Stimulated activated CD8-positive, alpha-beta memory T cell treated with anti-CD3 and anti-CD28 coated beads, Interleukin-12 subunit alpha, Interleukin-12 subunit beta, amount 100 ng/mL, for 4 hours (primary cell): ENCODE measurements around the gene KRT86.
"Not testable (repeated sequence)": the region's sequence is repeated elsewhere in the genome, so short reads cannot be mapped to it uniquely, and the experiment has no call there.

Experiments used
- DNase-seq: peaks from one replicate; pipeline ENCODE4 v3.0.0-alpha.2; 2020; ENCODE audit warnings: low read depth

Gene KRT86

DNA sequence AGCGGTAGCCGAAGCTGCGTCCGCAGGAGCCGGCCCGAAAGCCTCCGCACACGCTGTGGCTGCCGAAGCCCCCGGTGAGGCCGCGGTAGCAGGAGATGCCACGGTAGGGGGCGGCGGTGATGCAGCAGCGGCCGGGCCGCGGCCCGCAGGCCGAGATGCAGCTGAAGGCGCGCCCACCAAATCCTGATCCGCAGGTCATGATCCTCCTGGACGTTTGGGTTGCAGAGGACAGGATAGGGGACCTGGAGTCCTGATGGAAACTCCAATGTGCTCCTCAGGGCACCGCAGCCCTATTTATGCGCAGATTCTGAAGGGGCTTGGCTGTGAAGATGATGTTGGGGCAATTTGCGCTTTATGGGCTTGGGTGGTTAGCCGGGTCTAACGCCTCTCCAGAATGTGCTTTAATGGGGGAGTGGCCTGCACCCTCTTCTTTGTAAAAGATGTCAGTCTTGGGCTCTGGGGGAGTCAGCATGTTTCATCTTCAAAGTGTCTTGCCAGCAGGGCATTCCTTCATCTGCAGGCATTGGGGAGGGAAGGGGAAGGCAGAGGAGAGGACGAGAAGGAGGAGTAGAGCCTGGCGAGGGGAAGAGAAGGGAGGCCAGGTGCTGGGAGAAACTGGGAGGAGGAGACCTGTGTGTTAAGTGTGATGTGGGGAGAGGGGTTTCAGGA is 17.0 kb downstream of the KRT86 start, which contains the start of gene KRT81:
Gene KRT81, minus strand, starts transcription at position 268 of the 669 bp plus-strand sequence. Its CDS starts 69 bp downstream, at position 199.
- DNase-seq, result no peak

GRCh38 chr12:52293926-52294325 is 19.5 kb downstream of the KRT86 start:
- no peak for DNase-seq

DNA sequence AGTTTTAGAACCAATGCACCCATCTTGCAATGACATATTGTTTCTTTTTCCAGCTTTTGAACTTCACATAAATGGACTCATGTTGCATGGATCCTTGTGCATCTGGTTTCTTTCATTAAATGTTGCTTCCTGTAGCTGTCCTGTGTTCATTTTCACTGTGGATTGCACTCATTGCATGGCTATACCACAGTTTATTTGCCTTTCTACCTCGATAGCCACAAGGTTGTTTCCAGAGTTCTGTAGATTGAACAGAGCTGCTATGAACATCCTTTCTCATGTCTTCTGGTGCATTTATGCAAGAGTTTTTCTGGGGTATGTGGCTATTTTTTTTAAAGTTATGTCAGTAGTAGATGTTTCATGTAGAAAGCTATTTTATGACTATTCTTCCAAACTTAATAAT is 20.4 kb downstream of the KRT86 start:
- no peak for DNase-seq

DNA sequence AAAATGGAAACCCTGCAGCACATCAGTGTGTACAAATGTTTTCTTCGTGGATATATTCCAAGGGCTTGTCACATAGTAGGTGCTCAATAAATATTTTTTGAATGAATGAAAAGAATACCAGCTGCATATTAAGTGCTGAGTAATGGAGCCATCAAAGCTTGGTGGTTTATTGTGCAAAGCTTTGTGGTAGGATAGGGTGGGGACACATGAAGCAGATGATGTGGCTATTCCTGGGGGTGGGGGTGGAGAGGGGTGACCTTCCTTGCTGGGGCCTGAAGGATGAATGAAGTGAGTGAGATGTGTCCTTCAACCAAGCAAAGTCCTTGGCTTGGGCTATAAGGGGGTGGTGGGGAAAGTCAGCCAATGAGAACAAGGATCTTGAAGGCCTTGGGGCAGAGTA is 21.2 kb downstream of the KRT86 start:
- DNase-seq, result no peak

DNA sequence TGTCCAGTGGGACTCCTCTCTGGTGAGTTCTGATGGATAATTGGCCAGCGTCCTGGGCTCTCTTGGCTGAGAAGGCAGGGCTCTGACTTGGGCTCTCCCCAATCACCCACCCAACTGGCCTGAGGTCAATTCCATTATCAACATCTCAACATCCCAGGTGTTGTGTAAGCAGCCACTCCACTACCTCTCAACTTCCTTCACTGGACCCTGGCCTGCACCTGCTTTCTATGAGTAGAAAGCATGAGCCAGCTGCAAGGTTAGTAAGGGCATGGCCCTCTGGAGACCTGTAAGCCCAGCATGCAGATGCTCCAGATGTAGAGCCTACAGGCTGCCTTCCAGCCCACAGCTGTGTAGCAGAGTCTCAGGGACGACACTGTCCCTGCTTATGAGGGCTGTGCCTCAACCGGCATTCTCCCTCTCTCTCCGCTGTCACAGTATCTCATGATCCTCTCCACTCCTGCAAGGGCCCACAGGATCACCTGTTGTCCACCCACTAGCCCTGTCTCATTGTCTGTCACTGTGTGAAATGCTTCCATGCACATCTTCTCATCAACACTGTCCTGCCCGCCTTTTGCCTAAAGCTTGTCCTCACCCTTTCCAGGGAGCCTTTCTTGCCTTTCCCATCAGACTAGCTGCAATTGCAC is 22.2 kb downstream of the KRT86 start:
- DNase-seq, result no peak

- DNase-seq, result no peak
Measured at GRCh38 chr12:52298677-52299190, 24.3 kb downstream of the KRT86 start.

GRCh38 chr12:52300796-52301691 is 26.6 kb downstream of the KRT86 start:
- no peak for DNase-seq

DNA sequence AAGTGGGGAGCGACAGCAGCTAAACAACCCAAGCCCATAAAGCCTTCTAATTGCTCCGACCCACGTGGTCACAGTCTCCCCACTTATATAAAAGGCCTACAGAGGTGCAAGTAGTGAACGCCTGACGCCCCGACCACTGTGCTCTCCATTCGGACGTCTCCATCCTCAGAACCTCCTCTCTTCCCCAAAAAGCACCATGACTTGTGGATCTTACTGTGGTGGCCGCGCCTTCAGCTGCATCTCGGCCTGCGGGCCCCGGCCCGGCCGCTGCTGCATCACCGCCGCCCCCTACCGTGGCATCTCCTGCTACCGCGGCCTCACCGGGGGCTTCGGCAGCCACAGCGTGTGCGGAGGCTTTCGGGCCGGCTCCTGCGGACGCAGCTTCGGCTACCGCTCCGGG is 27.3 kb downstream of the KRT86 start:
- DNase-seq, result not testable (repeated sequence)

DNA sequence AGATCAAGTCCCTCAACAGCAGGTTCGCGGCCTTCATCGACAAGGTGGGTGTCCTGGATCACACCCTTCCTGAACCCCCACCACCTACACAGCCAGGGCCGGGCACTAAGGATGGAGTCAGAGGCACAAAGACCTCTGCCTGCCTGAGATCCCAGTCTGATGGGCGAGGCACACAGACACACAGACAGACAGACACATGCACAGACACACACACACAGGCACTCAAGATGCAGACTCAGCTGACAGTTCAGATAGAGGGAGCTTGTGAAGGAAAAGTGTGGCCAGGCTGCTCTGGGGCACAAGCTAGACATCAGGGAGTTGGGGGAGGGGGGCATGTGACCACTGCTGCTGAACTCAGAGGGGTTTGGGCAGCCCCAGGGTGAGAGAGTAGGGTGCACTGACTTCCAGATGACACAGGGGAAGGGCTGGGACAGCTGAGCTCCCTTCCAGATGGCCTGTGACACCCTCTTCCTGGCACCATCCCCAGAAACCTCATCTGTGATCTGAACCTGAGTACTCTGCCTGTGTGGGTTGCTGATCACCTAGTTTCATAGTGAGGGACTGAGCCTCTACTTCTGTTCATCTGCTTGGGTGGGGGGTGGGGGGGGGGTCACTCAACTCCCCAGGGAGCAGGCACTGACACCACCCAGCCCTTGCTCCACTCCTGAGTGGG is 27.9 kb downstream of the KRT86 start:
- not testable (repeated sequence) for DNase-seq

DNA sequence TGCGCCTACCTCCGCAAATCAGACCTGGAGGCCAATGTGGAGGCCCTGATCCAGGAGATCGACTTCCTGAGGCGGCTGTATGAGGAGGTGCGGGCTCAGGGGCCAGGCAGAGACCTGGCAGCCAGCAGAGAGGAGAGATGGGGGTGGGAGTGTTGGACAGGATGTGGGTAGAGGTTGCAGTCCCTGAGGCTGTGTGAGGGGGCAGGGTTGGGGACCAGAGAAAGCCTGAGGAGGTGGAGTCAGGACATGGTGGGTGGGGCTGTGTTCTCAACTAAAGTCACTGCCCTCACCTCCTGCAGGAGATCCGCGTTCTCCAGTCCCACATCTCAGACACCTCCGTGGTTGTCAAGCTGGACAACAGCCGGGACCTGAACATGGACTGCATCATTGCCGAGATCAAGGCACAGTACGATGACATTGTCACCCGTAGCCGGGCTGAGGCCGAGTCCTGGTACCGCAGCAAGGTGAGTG is 30.5 kb downstream of the KRT86 start:
- not testable (repeated sequence) for DNase-seq

DNA sequence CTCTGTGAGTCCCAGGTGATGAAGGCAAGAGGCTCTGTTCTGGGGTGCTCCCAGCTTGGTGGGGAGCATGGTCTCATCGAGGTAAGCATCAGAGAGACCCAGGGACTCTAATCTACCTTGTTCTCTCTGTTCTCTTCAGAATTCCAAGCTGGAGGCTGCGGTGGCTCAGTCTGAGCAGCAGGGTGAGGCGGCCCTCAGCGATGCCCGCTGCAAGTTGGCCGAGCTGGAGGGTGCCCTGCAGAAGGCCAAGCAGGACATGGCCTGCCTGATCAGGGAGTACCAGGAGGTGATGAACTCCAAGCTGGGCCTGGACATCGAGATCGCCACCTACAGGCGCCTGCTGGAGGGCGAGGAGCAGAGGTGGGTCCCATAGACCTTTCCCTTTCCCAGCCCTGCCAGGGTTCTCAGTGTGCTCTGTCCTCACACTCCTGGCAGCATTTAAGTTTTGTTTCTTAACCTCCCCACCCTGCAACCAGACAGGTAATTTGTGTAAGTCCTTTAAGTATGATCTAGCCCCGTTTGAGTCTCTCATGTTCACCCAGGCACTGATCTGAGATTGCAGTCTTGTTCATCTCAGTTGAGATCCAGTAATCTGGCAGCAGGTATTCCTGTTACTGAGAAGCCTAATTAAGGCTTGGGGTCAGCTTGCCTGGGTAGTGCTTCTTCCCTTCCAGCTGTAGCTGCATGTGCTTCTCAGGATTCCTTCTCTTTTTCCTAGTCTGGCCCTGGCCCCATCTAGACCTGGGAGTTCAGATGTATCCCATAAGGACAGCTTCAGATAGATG is 31.7 kb downstream of the KRT86 start:
- DNase-seq, result no peak

- DNase-seq, result no peak
Measured at GRCh38 chr12:52306731-52307130, 32.3 kb downstream of the KRT86 start.

- DNase-seq, result no peak
Measured at GRCh38 chr12:52307836-52308805, 33.7 kb downstream of the KRT86 start.

DNA sequence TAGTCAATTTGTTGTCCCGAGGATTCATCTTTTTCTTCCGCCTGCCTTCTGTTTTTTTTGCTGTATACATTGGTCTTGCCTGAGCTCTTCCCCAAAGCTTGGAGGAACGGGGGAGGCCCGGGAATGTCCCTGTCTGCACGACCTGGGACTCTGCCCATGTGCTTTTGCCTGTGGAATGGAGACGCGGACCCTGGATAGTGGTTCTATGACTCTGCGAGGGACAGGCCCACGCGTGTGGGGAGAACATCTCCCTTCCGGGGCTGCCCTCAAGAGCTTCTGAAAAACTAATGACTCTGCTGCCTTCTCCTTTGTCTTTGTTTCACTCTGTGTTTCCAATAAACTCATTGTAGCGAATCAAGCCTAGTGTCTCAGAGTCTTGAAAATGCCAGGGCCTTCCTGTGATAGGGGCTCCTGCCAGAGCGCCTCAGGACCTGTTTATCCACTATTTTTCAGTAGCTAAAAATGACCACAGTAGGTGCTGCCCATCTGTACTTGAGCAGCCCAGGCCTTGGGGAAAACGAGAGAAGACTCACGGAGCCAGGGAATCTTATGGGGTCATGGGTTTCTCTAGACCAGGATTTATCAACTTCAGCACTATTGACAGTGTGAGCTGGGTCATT is 34.5 kb downstream of the KRT86 start:
- DNase-seq, result no peak

DNA sequence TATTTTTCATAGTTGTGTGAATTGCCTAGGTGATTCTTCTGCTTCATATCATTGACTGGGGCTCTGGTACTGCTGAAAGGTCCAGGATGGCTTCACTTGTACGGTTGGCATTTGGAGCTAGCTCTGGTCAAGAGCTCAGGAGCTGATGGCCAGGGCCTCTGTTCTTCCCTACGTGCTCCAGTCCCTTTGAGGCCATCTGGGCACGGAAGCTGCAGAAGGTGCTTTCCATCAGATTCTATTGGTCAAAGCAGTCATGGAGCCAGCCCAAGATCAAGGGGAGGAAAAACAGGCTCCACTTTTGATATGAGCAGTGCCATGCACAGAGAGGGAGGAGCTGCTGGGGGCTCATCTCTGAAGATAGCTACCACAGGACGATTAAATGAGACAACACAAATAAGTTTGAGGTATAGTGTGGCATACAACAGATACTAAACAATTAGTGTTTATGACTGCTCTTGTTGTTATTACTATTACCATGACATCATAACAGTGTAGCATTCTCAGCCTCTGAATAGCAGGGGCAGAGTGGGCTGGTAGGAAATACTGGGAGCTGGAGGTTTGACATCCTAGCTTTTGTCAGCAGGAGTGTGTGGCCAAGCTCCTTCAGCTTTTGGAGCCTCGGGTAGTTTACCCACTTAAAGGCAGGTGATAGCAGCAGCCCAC is 36.3 kb downstream of the KRT86 start:
- DNase-seq, result no peak

DNA sequence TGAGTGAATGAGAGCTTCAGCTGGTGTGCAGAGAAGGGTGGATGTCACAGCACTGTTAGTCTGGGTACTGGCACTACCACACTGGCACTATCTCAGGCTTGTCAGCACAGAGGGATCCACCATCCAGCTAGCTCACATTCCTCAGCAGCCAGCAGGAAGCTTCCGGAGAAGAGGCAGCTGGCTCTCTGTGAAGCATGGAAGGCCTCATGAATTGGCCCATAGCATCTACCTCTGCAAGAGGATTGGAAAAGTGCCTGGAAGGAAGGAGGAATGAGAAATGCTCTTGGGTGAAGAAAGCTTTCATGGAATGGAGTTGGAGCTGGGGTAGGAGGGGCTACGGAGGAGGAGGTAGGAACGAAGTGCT is 36.8 kb downstream of the KRT86 start:
- DNase-seq, result no peak

- DNase-seq, result no peak
Measured at GRCh38 chr12:52312086-52312485, 37.6 kb downstream of the KRT86 start.

DNA sequence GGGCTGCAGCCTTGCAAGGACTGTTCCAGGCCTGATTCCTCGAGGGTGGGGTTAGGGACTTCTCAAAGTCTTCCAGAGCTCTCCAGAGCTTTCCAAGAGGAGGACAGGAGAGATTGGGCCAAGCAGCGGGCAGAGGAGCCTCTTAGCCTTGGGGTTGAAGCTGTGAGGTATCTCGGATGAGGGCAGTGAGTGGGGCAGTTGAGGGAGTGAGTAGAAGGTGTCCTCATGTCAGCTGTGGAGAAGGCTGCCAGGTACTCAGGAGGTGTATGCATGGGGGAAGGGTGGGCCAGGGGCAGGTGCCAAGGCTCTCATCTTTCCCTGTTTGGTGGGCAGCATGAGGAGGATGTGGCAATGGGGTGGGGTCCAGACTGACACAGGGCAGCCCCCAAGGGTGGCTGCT is 39.0 kb downstream of the KRT86 start:
- DNase-seq, result no peak

GRCh38 chr12:52313926-52314325 is 39.5 kb downstream of the KRT86 start:
- DNase-seq, result no peak
